Naive thymus-derived CD8-positive, alpha-beta T cell (primary cell): ENCODE measurements around the gene GRK1. TPM values are rescaled to one million over a fixed set of nuclear protein-coding genes. Genes with fewer than 3 reads are reported as not detected.

Experiments used
- ATAC-seq, 2 donors: fragments of 150-1000 bp; cut with Tn5 transposase in 1 of 2; sonication (Bioruptor Pico), chemical (Tn5 transposase) in 1 of 2; 1 replicate in 1 of 2; 2 replicates in 1 of 2; pipeline ENCODE4 v1.10.0; 2021; ENCODE audit warnings: mild to moderate bottlenecking in 2 of 2, moderate library complexity in 2 of 2
- POLR2A ChIA-PET: fragments of 350-600 bp; sonication (Branson Sonifier 250); formaldehyde crosslinking; loops from one replicate; lab custom pipeline; 2021; ENCODE audit warnings: antibody characterized with exemption; lab: Charles Lee
- DNase-seq, 10 donors: peaks; one replicate each; pipeline versions ENCODE4 v3.0.0 to v3.0.0-alpha.2; 2020 to 2022
- H3K27ac Mint-ChIP-seq, 10 donors: one replicate each; pipeline ENCODE4 v1.8.0; 2020 to 2022; ENCODE audit warnings: mild to moderate bottlenecking in 10 of 10, mixed read lengths in 10 of 10, moderate library complexity in 4 of 10, inconsistent platforms in 1 of 10
- H3K27me3 Mint-ChIP-seq, 5 donors: one replicate each; pipeline ENCODE4 v1.8.0; 2021 to 2022; ENCODE audit warnings: mixed read lengths in 5 of 5
- H3K36me3 Mint-ChIP-seq, 3 donors: one replicate each; pipeline ENCODE4 v1.8.0; 2020 to 2022; ENCODE audit warnings: mixed read lengths in 3 of 3, mild to moderate bottlenecking in 2 of 3, inconsistent platforms in 1 of 3
- H3K4me1 Mint-ChIP-seq, 4 donors: one replicate each; pipeline ENCODE4 v1.8.0; 2021 to 2022; ENCODE audit warnings: mixed read lengths in 4 of 4
- H3K4me3 Mint-ChIP-seq, 10 donors: one replicate each; pipeline ENCODE4 v1.8.0; 2020 to 2022; ENCODE audit warnings: mild to moderate bottlenecking in 10 of 10, mixed read lengths in 10 of 10, moderate library complexity in 6 of 10, inconsistent platforms in 1 of 10
- H3K9me3 Mint-ChIP-seq, 9 donors: one replicate each; pipeline ENCODE4 v1.8.0; 2020 to 2022; ENCODE audit warnings: mixed read lengths in 9 of 9, mild to moderate bottlenecking in 3 of 9, inconsistent platforms in 1 of 9, moderate library complexity in 1 of 9
- polyA plus RNA-seq, 3 donors: library from polyadenylated mRNA; unstranded; fragments of 300-500 nt; fragmentation: Illumina TruSeq; gene quantifications; one replicate each; pipeline ENCODE4 v1.2.3, GENCODE V29; 2021
- total RNA-seq, 8 experiments: library from RNA in 2 of 8; stranded (reverse) in 2 of 8; gene quantifications; one replicate each; pipeline ENCODE4 v1.2.3 and lab custom pipeline; 2021 to 2026

GRK1 gene
- total and polyA plus RNA-seq, 5 experiments from 2014 or later: not detected

- DNase-seq (no peak), ATAC-seq (no peak)
- Mint-ChIP-seq H3K27ac (no peak overlapping the region), H3K4me1 (peaks cover 0 to 2% (median 0%) of the 10 kb centered on the region in 4 donors), H3K27me3 (peaks cover 0 to 8% (median 1%) of the 10 kb centered on the region in 5 donors), H3K9me3 (peaks cover 0 to 11% (median 5%) of the 10 kb centered on the region in 9 donors), H3K4me3 (no peak overlapping the region), H3K36me3 (peaks cover 0 to 6% (median 0%) of the 10 kb centered on the region in 3 donors)
- POLR2A ChIA-PET: no interaction called here
Measured at GRCh38 chr13:113771709-113772331, 104.8 kb downstream of the GRK1 start.

DNA sequence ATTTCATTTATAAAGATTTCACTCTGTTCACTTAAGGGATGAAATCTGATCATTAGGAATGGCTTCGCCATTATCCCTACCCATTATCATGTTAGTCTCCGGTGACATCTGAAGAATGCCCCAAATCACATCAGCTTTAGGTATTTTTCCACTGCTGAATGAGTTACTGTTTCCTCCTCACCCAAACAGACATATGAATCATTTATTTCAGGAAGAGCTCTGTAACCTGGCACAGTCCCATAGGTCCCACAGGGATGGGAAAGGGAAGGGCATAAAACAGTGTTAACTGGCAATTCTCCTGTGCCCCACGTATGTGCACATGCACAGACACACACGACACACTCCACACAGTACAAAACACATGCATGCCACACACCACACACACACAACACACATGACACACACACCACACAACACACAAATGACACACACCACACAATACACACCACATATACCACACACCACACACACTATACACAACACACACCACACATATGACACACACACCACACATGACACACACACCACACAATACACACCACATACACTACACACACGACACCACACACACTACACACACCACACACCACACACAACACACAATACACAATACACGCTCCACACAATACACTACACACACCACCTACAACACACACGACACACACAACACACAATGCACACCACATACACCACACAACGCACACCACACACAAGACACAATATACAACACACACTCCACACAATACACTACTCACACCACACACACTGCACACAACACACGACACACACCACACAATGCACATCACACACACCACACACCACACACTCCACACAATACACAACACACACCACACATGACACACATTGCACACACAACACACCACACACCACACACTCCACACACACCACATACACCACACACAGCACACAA, 107.4 kb downstream of the GRK1 start:
- Mint-ChIP-seq H3K36me3 (peaks cover 0 to 6% (median 0%) of the 10 kb centered on the region in 3 donors), H3K4me1 (peaks cover 0 to 2% (median under 1%) of the 10 kb centered on the region in 4 donors), H3K4me3 (no peak overlapping the region), H3K9me3 (peaks cover 0 to 11% (median 6%) of the 10 kb centered on the region in 9 donors), H3K27ac (no peak overlapping the region), H3K27me3 (peaks cover 2 to 27% (median 14%) of the 10 kb centered on the region in 5 donors)
- DNase-seq (no peak), ATAC-seq (no peak)
- POLR2A ChIA-PET: no interaction called here

DNA sequence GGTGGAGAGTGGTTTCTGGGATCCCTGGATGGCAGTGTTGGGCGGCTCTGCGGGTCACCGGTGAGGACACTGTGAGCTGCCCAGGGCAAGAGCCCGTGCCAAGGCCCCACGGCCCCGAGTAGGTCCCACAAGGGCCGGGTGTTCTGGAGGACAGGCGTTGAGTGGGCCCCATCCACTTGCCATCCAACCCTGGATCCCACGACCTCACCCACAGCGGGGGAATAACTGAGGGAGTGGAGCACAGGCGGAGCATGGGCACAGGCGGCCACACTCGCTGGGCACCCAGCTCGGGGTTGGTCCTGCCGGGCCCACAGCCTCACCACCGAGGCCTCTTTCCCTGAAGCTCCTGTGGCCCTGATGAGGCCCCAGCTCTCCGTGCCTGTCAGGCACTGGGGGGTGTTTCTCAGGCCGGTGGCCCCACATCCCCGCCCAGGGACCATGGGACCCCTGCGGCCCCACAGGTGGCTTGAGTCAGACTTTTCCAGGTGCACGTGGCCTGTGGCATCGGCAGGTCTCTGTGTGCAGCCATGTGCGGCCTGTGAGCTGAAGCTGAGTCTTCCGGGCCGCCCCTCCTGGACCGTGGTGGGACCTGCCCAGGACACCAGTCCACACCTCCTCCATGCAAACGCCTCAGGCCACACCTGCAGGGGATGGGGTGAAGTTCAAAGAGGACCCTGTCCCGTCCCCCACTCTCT, 108.6 kb downstream of the GRK1 start:
- no peak overlapping the region for H3K27ac Mint-ChIP-seq
- peaks cover 0 to 2% (median under 1%) of the 10 kb centered on the region in 4 donors for H3K4me1 Mint-ChIP-seq
- H3K27me3 Mint-ChIP-seq: peaks cover 2 to 30% (median 15%) of the 10 kb centered on the region in 5 donors
- no peak overlapping the region for H3K4me3 Mint-ChIP-seq
- POLR2A ChIA-PET: no interaction called here
- no peak for DNase-seq
- peaks cover 0 to 11% (median 6%) of the 10 kb centered on the region in 9 donors for H3K9me3 Mint-ChIP-seq
- H3K36me3 Mint-ChIP-seq: peaks cover 0 to 6% (median 0%) of the 10 kb centered on the region in 3 donors
- ATAC-seq: no peak

DNA sequence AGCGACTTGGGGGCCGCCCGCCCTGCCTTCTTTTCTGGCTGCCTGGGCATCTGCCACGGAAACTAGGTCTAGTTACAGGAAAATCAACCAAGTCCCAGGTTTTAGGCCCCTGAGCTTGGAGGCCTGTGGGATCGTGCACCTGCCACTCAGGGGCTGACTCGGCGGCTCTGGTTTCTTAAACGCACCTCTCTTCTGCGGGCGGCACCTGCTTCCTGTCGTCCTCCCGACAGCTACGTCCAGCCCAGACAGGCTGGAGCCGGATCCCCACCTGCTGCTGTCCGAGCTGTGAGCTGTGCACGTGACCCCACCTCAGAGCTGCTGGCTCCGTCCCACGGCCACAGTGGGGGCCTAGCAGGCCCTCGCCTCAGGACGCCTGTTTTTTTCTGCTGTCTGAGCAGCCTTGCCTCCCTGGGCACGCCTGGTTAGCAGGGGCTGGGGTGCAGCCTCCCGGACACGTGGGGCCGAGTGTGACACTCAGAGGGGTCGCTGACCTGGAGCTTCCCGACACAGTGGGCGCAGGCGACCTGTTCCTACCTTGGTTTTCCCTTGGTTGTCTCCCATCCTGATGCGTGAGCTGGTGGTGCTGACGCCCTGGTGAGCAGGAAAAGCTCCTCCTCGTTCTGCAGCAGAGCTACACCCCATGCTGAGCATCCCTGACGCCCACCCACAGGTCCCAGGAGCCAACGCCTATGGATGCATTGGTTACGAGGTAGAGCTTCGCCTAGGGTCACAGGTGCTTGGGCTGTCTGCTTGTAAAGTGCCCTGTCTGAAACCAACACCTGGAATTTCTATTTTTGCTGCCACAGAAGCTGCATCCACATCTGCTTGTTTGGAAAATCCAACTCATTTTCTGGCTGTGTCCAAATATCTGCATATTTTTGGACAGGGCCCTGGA, 109.5 kb downstream of the GRK1 start:
- Mint-ChIP-seq H3K27ac (no peak overlapping the region), H3K36me3 (peaks cover 0 to 6% (median 0%) of the 10 kb centered on the region in 3 donors), H3K9me3 (peaks cover 0 to 11% (median 6%) of the 10 kb centered on the region in 9 donors), H3K27me3 (peaks cover 2 to 30% (median 15%) of the 10 kb centered on the region in 5 donors), H3K4me3 (no peak overlapping the region), H3K4me1 (peaks cover 0 to 2% (median under 1%) of the 10 kb centered on the region in 4 donors)
- POLR2A ChIA-PET: no interaction called here
- ATAC-seq (no peak), DNase-seq (no peak)

GRCh38 chr13:113777311-113778260, 110.6 kb downstream of the GRK1 start:
- ATAC-seq (peak in 1 of 2 donors; percentile 32), DNase-seq (no peak)
- peaks cover 0 to 6% (median 2%) of the 10 kb centered on the region in 9 donors for H3K9me3 Mint-ChIP-seq
- peaks cover 0 to 3% (median 0%) of the 10 kb centered on the region in 3 donors for H3K36me3 Mint-ChIP-seq
- H3K4me3 Mint-ChIP-seq: no peak overlapping the region
- POLR2A ChIA-PET: no interaction called here
- H3K4me1 Mint-ChIP-seq: peaks cover 0 to 2% (median 0%) of the 10 kb centered on the region in 4 donors
- peak overlapping the region in 1 of 10 donors; percentile 56 for H3K27ac Mint-ChIP-seq
- peaks cover 2 to 30% (median 15%) of the 10 kb centered on the region in 5 donors for H3K27me3 Mint-ChIP-seq

- DNase-seq: no peak
- H3K27ac Mint-ChIP-seq: no peak overlapping the region
- POLR2A ChIA-PET: no interaction called here
- peaks cover 0 to 4% (median 0%) of the 10 kb centered on the region in 9 donors for H3K9me3 Mint-ChIP-seq
- H3K36me3 Mint-ChIP-seq: no peaks in the 10 kb centered on the region
- ATAC-seq: no peak
- no peak overlapping the region for H3K4me3 Mint-ChIP-seq
- H3K27me3 Mint-ChIP-seq: peaks cover 5 to 36% (median 23%) of the 10 kb centered on the region in 5 donors
- peaks cover 0 to 3% (median 0%) of the 10 kb centered on the region in 4 donors for H3K4me1 Mint-ChIP-seq
Measured at GRCh38 chr13:113781571-113781970, 114.6 kb downstream of the GRK1 start.

DNA sequence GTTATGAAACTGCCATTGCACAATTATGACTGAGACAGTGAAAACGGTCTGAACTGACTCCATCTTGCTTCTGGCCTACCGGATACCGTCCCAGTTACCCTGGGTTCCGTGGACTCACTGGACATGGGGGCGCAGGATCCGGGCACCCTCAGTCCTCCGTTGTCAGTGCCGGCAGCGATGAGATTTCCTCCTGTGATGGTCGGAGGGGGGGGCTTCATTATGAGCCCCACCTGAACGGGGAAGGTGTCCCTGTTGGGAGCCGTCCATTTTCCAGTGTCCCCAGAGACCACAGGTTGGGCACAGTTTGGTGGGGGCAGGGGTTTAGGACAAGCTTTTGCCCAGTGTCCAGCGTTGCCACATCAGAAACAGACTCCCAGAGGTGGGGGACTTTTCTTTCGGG, 115.5 kb downstream of the GRK1 start:
- no peak for ATAC-seq
- Mint-ChIP-seq H3K36me3 (no peaks in the 10 kb centered on the region), H3K27me3 (peaks cover 3 to 28% (median 21%) of the 10 kb centered on the region in 5 donors), H3K9me3 (peaks cover 0 to 4% (median 0%) of the 10 kb centered on the region in 9 donors), H3K27ac (no peak overlapping the region), H3K4me3 (no peak overlapping the region), H3K4me1 (peaks cover 0 to 1% (median 0%) of the 10 kb centered on the region in 4 donors)
- no peak for DNase-seq
- POLR2A ChIA-PET: no interaction called here

DNA sequence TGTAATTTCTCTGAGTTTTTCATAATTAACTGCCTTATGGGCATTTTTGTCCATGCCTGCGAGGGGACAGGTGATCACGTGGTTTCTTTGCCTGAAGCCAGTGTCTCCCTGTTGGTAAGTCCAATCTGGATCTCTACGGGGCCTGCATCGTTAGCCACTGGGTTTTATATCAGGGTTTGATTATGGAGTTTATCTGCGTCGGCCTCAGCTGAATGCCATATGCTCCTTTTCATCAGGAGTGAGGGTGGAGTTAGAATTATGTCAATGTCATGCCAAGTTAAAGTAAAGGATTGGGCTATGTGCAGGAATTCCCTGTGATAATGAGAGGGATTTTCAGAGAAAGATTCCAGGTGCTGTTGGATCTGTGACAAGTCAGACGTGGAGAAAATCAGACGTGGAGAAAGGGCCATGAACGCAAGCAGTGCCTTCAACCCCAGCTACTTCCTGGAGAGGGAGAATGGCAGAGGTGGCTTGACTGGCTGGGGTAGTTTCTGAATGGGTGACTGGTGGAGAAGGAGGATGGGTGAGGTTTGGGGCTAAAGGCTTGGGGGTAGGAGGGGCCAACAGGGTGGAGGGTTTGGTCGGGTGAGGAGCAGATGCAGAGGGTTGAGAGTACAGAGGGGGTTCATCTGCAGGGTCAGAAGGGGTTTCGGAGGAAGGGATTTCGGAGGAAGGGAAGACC, 116.3 kb downstream of the GRK1 start:
- H3K27ac Mint-ChIP-seq: no peak overlapping the region
- DNase-seq (no peak), ATAC-seq (no peak)
- H3K4me1 Mint-ChIP-seq: peaks cover 0 to 1% (median 0%) of the 10 kb centered on the region in 4 donors
- H3K36me3 Mint-ChIP-seq: no peaks in the 10 kb centered on the region
- peaks cover 3 to 26% (median 19%) of the 10 kb centered on the region in 5 donors for H3K27me3 Mint-ChIP-seq
- H3K4me3 Mint-ChIP-seq: no peak overlapping the region
- POLR2A ChIA-PET: no interaction called here
- peaks cover 0 to 4% (median 0%) of the 10 kb centered on the region in 9 donors for H3K9me3 Mint-ChIP-seq

DNA sequence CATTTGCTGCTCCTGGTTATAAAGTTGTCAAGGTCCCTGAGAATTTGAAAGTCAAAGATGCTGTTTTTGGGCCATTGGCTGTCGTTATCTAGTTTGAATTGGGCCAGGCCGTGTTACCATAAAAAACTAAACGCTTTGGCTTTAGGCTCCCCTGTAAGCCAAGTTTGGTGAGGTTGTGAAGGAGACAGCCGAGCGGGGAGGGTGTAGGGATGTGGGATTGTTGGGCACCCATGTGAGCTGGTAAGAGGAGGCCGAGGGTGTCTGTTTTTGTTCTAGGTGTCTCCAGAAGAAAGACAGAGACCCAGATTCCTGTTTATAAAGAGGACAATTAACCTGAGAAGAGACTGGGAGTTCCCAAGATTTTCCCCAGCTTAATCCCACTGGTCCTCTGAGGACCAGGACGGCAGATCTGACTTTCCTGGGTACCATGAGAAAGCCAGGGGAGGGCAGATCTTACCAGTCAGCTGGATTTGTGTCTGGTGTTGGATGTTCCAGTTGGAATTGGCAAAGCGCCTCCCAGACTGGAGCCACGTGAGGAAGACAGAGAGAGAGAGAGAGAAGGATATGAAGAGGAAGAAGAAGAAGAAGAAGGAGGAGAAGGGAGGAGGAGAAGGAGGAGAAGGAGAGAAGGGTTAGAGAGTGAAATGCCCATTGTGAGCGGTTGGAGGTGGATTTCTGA, 117.1 kb downstream of the GRK1 start:
- ATAC-seq: no peak
- Mint-ChIP-seq H3K9me3 (no peaks in the 10 kb centered on the region), H3K4me3 (no peak overlapping the region), H3K27me3 (peaks cover 3 to 25% (median 15%) of the 10 kb centered on the region in 5 donors), H3K4me1 (peaks cover 0 to 3% (median 0%) of the 10 kb centered on the region in 4 donors), H3K27ac (peak overlapping the region in 1 of 10 donors; percentile 66), H3K36me3 (no peaks in the 10 kb centered on the region)
- DNase-seq: no peak
- POLR2A ChIA-PET: no interaction called here

- peaks cover 3 to 26% (median 10%) of the 10 kb centered on the region in 5 donors for H3K27me3 Mint-ChIP-seq
- no peaks in the 10 kb centered on the region for H3K36me3 Mint-ChIP-seq
- POLR2A ChIA-PET: interaction anchor here (0.5 kb wide), 1 partner anchor 534 kb away, joined by 7 read pairs; no protein-coding TSS in a partner anchor
- H3K4me1 Mint-ChIP-seq: peaks cover 0 to 3% (median 0%) of the 10 kb centered on the region in 4 donors
- ATAC-seq (no peak), DNase-seq (no peak)
- H3K4me3 Mint-ChIP-seq: no peak overlapping the region
- no peaks in the 10 kb centered on the region for H3K9me3 Mint-ChIP-seq
- H3K27ac Mint-ChIP-seq: peak overlapping the region in 2 of 10 donors; percentile 0 to 4
Measured at GRCh38 chr13:113784645-113785024, 117.6 kb downstream of the GRK1 start.
